Endothelial cell (in vitro differentiated cells): ENCODE measurements around the gene IKZF1. TPM values are rescaled to one million over a fixed set of nuclear protein-coding genes. Genes with fewer than 3 reads are reported as not detected.

ENCODE experiments used
- DNase-seq: peaks from one replicate; pipeline ENCODE4 v3.0.0; 2021; ENCODE audit warnings: low spot score
- H3K27ac Mint-ChIP-seq: one replicate; pipeline ENCODE4 v1.8.0; 2021; ENCODE audit warnings: mixed read lengths, inconsistent platforms; ENCODE audit not compliant: unreplicated experiment
- H3K27me3 Mint-ChIP-seq: one replicate; pipeline ENCODE4 v1.8.0; 2021; ENCODE audit warnings: mild to moderate bottlenecking, moderate library complexity, mixed read lengths, inconsistent platforms; ENCODE audit not compliant: unreplicated experiment
- H3K36me3 Mint-ChIP-seq: one replicate; pipeline ENCODE4 v1.8.0; 2021; ENCODE audit warnings: mild to moderate bottlenecking, low read depth, mixed read lengths, inconsistent platforms; ENCODE audit not compliant: unreplicated experiment
- H3K4me1 Mint-ChIP-seq: one replicate; pipeline ENCODE4 v1.8.0; 2021; ENCODE audit warnings: mild to moderate bottlenecking, mixed read lengths, inconsistent platforms; ENCODE audit not compliant: unreplicated experiment
- H3K4me3 Mint-ChIP-seq: one replicate; pipeline ENCODE4 v1.8.0; 2021; ENCODE audit warnings: mild to moderate bottlenecking, mixed read lengths, inconsistent platforms; ENCODE audit not compliant: unreplicated experiment
- H3K9me3 Mint-ChIP-seq: one replicate; pipeline ENCODE4 v1.8.0; 2021; ENCODE audit warnings: mixed read lengths, inconsistent platforms; ENCODE audit not compliant: unreplicated experiment
- total RNA-seq: library from RNA; stranded (reverse); fragmentation: NEBNext Ultra II Directional; extraction: Animal tissue kit (Norgen Biotek cat#: 25700); gene quantifications from one replicate; pipeline ENCODE4 v1.2.1, GENCODE V29; 2021; ENCODE audit not compliant: unreplicated experiment
- TF ChIP-seq, protein P1 (sequence below): fragments of 200-600 bp; sonication (generic); IDR thresholded peaks from one replicate; pipeline ENCODE4 v1.5.0; 2021; ENCODE audit warnings: antibody characterized with exemption; ENCODE audit not compliant: unreplicated experiment

The IKZF1 gene
- total RNA-seq, 1 donor from 2014 or later = 3.1 TPM

DNA sequence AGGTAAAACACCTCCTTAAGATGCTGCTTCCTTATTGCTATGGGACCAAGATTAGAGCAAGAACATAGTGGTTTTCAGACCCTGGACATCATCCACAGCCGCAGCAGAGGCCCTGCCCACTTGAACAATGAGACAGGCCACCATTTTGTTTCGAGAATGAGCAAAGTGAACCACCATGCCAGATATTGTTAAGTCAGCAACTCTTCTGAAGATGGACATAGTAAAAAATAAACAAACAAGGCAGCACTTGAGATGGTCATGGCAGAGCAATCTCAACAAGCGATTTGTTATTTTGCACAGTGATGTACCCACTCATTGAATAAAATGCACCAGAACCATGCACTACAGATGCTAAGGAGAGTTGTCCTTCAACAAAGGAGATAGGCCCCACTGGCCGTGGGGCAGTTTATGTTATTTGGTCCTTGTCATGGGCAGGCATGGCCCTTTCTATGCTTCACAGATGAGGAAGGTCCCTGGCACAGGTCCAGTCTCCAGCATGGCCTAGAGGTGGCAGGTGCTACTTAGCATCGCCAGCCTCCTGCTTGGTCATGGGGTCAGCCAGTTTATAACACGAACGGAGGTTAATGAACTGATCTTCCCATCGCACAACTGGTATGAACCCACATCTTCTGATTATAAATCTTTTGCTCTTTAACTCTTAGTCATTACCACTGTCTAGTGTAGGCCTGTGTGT lies 44.1 kb downstream of the IKZF1 start:
- DNase-seq = no peak
- Mint-ChIP-seq H3K27me3 (no peaks in the 10 kb centered on the region), H3K4me1 (peaks cover 9% of the 10 kb centered on the region), H3K9me3 (peaks cover 3% of the 10 kb centered on the region), H3K4me3 (no peak overlapping the region), H3K27ac (no peak overlapping the region), H3K36me3 (no peaks in the 10 kb centered on the region)
- TF ChIP-seq, protein P1, sequence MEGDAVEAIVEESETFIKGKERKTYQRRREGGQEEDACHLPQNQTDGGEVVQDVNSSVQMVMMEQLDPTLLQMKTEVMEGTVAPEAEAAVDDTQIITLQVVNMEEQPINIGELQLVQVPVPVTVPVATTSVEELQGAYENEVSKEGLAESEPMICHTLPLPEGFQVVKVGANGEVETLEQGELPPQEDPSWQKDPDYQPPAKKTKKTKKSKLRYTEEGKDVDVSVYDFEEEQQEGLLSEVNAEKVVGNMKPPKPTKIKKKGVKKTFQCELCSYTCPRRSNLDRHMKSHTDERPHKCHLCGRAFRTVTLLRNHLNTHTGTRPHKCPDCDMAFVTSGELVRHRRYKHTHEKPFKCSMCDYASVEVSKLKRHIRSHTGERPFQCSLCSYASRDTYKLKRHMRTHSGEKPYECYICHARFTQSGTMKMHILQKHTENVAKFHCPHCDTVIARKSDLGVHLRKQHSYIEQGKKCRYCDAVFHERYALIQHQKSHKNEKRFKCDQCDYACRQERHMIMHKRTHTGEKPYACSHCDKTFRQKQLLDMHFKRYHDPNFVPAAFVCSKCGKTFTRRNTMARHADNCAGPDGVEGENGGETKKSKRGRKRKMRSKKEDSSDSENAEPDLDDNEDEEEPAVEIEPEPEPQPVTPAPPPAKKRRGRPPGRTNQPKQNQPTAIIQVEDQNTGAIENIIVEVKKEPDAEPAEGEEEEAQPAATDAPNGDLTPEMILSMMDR = no peak

DNA sequence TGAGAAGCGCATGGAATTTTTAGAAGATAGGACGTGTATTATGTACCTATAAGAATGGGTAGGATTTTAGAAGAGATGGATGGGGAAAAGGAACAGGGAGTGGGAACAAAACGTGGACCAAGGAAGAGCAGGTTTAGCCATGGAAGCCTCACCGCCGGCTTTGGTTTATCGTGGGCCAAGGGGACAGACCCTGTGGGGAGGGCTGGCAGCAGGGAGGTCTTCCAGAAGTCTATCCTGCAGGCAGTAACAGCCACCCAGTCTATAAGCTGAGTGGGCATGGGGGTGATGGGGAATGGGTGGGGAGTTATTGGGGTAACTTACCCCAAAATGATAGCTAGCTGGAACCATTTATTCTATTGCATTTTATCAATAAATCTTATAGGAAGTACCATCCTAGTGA lies 44.9 kb downstream of the IKZF1 start:
- TF ChIP-seq, protein P1 = no peak
- H3K27ac Mint-ChIP-seq = no peak overlapping the region
- H3K4me1 Mint-ChIP-seq = peaks cover 9% of the 10 kb centered on the region
- no peaks in the 10 kb centered on the region for H3K36me3 Mint-ChIP-seq
- no peak for DNase-seq
- H3K27me3 Mint-ChIP-seq = no peaks in the 10 kb centered on the region
- peaks cover 3% of the 10 kb centered on the region for H3K9me3 Mint-ChIP-seq
- no peak overlapping the region for H3K4me3 Mint-ChIP-seq

DNA sequence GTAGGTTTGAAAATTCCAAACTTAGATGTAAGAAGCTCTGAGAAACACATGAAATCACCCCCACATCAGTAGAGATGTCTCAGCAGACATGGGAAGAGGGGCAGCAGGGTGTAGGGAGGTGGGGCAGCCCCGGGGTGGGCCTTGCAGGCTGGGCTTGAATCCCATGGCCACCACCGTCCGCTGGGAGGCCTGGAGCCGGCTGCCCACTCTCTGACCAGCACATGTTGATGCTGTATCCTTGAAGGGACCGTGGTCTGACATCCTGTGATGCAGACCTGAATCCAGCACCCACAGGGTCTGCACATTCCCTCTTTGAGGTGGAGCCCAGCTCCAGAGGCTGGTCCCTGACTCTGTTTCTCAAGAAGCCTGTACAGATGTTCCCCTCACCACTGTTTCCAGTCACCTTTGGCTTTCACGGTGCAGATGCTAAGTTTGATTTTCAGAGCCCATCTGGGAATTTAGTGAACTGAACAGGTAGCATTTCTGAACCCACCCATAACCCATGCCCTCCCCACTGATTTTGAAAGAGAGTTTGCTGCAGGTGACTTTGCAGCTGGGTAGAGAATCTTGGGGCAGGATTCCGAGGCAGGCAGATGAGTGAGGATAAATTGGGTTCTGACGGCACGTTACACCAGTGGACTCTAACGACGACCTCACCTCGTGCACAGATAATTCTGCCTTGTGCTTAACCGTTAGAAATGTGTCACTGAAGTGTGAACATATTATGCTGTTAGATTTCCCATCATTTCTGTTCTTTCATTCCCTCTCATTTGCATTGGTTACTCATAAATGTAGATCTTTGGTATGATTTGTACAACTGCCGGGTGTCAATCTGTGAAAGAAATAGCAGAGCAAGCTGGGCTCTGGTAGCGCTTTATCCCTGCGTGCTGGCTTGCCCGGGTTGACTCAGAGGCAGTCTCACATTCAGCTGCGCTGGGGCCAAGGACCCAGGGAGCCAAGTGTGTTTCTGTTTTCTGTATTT lies 45.7 kb downstream of the IKZF1 start:
- H3K27ac Mint-ChIP-seq = no peak overlapping the region
- H3K36me3 Mint-ChIP-seq = no peaks in the 10 kb centered on the region
- DNase-seq = no peak
- H3K4me1 Mint-ChIP-seq = peaks cover 13% of the 10 kb centered on the region
- H3K4me3 Mint-ChIP-seq = no peak overlapping the region
- TF ChIP-seq, protein P1 = no peak
- H3K9me3 Mint-ChIP-seq = peaks cover 3% of the 10 kb centered on the region
- peaks cover 2% of the 10 kb centered on the region for H3K27me3 Mint-ChIP-seq

DNA sequence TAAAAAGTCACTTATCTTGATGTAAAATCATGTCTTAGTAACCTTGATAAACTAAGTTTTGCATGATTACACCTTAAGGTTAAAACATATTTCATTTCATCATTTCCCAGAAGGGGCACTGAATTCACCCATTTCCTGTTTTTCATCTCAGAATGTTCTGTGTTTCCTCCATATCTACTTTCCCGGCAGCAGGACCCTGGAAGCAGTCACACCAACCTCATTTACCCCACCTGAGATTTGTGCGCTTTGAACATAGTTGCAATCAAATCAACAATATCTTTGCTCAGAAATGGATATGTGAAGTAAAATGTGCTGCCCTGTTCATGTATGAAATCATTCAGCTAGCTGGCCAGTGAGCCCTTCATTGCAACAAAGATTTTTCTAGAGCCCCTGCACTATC lies 46.8 kb downstream of the IKZF1 start:
- no peaks in the 10 kb centered on the region for H3K36me3 Mint-ChIP-seq
- H3K9me3 Mint-ChIP-seq = peaks cover 3% of the 10 kb centered on the region

More for the DNA sequence above, 46.8 kb downstream of the IKZF1 start:
- peaks cover 2% of the 10 kb centered on the region for H3K27me3 Mint-ChIP-seq
- H3K4me1 Mint-ChIP-seq = peaks cover 20% of the 10 kb centered on the region
- no peak for DNase-seq
- no peak overlapping the region for H3K27ac Mint-ChIP-seq
- TF ChIP-seq, protein P1 = no peak
- no peak overlapping the region for H3K4me3 Mint-ChIP-seq
